Measurements from ENCODE around the gene PLEKHG4.

The PLEKHG4 gene

DNA sequence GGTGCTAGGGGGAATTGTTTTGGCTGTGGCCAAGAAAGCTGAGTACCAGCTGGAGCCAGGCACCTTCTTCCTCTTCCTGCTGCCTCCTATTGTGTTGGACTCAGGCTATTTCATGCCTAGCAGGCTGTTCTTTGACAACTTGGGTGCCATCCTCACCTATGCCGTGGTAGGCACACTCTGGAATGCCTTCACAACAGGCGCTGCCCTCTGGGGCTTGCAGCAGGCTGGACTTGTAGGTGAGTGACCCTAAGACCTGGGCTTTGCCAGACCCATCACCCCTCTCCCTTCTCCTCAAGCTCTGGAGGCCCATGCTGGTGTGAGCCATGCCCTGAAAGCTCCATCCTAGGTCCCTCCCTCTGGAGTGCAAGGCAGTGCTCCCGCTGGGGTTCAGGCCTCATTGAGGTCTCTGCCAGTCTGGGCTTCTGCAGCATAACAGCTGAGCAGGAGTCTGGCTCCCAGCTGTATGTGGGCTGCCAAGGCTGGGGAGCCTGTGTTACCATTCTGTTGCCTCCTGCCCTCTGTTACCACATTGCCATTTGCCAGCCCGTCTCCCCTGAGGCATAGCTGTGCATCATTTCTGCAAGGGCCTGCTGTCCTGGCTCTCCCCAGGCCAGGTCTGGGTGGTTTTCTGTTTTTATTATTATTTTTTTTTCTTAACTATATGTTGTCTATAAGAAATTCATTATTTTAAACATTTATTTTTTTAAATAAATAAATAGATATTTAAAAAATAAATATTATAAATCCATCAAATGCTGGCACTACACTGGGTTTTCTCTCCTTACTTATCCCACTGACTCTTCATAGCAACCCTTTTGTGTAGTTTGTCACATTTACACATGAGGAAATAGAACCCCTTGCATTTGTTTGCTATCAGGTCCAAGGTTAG, 26.5 kb upstream of the PLEKHG4 start:
- H3K4me3 ChIP-seq (ENCODE audit: low read depth, low read length): no peak overlapping the region
- no peak for DNase-seq (ENCODE audit: low read depth)
- TF ChIP-seq, protein P1, sequence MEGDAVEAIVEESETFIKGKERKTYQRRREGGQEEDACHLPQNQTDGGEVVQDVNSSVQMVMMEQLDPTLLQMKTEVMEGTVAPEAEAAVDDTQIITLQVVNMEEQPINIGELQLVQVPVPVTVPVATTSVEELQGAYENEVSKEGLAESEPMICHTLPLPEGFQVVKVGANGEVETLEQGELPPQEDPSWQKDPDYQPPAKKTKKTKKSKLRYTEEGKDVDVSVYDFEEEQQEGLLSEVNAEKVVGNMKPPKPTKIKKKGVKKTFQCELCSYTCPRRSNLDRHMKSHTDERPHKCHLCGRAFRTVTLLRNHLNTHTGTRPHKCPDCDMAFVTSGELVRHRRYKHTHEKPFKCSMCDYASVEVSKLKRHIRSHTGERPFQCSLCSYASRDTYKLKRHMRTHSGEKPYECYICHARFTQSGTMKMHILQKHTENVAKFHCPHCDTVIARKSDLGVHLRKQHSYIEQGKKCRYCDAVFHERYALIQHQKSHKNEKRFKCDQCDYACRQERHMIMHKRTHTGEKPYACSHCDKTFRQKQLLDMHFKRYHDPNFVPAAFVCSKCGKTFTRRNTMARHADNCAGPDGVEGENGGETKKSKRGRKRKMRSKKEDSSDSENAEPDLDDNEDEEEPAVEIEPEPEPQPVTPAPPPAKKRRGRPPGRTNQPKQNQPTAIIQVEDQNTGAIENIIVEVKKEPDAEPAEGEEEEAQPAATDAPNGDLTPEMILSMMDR (IDR thresholded peaks at IDR 0.05; ENCODE audit: control insufficient read depth, extremely low read depth, insufficient read depth): no peak

DNA sequence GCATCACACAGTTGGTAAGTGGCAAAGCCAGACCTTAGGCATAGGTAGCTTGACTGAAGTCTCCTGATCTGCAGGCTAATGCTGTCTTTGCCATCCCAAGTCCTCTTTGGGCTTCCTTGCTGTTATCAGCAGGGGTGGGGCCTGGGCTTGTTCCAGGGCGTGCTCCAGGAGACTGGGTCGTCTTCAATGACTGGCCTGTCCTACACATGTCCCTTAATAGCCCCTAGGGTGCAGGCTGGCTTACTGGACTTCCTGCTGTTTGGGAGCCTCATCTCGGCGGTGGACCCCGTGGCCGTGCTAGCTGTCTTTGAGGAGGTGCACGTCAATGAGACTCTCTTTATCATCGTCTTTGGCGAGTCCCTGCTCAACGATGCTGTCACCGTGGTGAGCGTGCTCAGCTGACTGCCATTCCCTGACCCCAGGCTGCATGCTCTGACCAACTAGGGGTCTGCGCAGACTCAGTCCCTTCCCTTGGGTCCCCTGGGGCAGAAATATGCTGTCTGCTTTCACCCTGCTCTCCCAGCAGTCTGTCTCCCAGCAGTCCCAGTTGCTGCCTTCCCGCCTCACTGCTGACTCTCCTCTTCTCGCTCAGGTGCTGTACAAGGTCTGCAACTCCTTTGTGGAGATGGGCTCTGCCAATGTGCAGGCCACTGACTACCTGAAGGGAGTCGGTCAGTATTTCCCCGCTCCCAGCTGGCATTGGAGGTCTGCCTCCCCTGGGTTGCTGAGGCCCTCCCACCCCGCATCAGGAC, 24.4 kb upstream of the PLEKHG4 start:
- TF ChIP-seq, protein P1 (IDR thresholded peaks at IDR 0.05; ENCODE audit: control insufficient read depth, extremely low read depth, insufficient read depth): no peak
- DNase-seq (ENCODE audit: low read depth): no peak

DNA sequence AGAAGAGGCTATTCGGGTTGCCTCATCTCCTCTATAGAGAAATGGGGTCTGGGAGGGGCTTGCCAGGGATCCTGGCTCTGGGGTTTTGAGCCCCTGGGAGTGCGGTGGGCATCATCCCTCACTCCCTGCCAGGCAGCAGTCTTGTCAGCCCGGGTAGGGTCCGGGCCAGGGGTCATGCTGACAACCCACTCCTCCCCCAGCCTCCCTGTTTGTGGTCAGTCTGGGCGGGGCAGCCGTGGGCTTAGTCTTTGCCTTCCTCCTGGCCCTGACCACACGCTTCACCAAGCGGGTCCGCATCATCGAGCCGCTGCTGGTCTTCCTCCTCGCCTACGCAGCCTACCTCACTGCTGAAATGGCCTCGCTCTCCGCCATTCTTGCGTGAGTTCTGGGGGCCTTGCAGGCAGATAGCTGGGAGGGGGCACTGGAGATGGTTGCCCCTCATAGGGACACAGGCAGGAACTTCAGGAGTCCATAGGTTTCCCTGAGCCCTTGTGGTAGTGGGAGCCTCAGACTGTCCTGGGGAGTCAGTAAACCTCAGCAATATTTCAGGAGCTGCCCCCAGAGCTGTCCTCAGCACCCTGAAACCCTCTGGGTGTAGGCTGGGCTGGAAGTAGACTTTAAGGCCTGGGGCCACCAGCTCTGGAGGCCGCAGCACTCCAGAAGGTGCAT, 23.6 kb upstream of the PLEKHG4 start:
- no peak overlapping the region for H3K4me3 ChIP-seq (ENCODE audit: low read depth, low read length)
- DNase-seq (ENCODE audit: low read depth): no peak
- TF ChIP-seq, protein P1 (IDR thresholded peaks at IDR 0.05; ENCODE audit: control insufficient read depth, extremely low read depth, insufficient read depth): no peak

More for the DNA sequence above, 24.4 kb upstream of the PLEKHG4 start:
- no peak overlapping the region for H3K4me3 ChIP-seq (ENCODE audit: low read depth, low read length)

DNA sequence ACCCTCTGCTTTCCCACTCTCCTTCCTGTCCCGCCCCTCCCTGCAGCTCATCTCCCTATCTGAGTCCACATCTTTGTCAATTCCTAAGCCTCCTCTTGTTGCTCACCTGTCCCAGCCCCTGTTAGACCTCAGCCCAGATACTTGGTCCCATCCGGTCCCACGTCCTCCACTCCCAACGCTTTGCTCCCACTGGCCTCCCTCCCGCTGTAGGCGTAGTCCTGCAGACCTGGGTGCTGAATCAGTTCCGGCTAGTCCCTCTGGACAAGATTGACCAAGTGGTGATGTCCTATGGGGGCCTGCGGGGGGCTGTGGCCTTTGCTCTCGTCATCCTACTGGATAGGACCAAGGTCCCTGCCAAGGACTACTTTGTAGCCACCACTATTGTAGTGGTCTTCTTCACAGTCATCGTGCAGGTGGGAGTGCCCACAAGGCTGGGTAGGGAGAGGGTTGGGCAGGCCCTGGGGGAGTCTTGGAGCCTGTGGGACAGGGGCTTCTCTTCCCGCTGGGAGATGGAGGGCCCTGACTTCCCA, 22.6 kb upstream of the PLEKHG4 start:
- no peak for DNase-seq (ENCODE audit: low read depth)
- no peak overlapping the region for H3K4me3 ChIP-seq (ENCODE audit: low read depth, low read length)
- TF ChIP-seq, protein P1 (IDR thresholded peaks at IDR 0.05; ENCODE audit: control insufficient read depth, extremely low read depth, insufficient read depth): no peak

DNA sequence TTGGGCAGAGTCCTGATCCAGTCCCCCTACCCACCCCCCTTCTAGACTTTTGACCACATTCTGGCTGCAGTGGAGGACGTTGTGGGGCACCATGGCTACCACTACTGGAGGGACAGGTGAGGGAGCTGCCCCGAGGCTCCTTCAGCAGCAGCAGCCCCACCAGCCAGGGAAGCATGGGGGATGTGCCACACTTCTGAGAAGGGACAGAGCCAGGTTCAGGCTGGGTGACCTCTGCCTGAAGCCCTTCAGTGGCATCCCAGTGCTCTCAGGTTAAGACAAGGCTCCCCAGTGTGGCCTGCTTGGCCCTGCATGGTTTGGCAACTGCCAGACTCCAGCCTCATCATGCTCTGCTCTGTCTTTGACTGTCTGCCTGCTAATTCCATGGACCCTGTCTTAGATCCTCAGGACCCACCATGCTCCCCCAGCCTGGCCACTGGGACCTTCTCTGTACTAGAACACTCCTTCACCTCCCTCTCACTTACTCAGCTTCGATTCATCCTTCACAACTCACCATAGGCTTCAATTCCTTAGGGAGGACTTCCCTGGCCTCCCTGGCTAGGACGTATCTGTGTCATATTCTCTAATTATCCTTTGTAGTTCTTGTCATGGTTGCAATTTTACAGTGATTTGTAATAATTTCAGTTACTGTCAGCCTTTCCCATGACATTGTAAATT, 21.7 kb upstream of the PLEKHG4 start:
- H3K4me3 ChIP-seq (ENCODE audit: low read depth, low read length): no peak overlapping the region
- DNase-seq (ENCODE audit: low read depth): no peak

More for the DNA sequence above, 21.7 kb upstream of the PLEKHG4 start:
- TF ChIP-seq, protein P1 (IDR thresholded peaks at IDR 0.05; ENCODE audit: control insufficient read depth, extremely low read depth, insufficient read depth): no peak
